Cerebellar cortex (tissue), 1 donor: Measurements from ENCODE around the gene ZSCAN30.
A peak's percentile ranks its signal among the peaks of the same experiment; 100 is the strongest.
"Not testable (repeated sequence)": the region's sequence is repeated elsewhere in the genome, so short reads cannot be mapped to it uniquely, and the experiment has no call there.

Source experiments
- DNase-seq: peaks from one replicate; pipeline ENCODE4 v3.0.0-alpha.2; 2015; ENCODE audit warnings: low spot score

The ZSCAN30 gene

GRCh38 chr18:35236571-35237363 is 53.3 kb downstream of the ZSCAN30 start:
- DNase-seq: no peak

- peak; percentile 87 for DNase-seq
Measured at GRCh38 chr18:35231052-35231451, 59.0 kb downstream of the ZSCAN30 start.

GRCh38 chr18:35227254-35227653 is 62.8 kb downstream of the ZSCAN30 start:
- DNase-seq: no peak

- DNase-seq: no peak
Measured at GRCh38 chr18:35223797-35224196, 66.2 kb downstream of the ZSCAN30 start.

- no peak for DNase-seq
Measured at GRCh38 chr18:35220424-35220823, 69.6 kb downstream of the ZSCAN30 start.

- DNase-seq: not testable (repeated sequence)
Measured at GRCh38 chr18:35219331-35219730, 70.7 kb downstream of the ZSCAN30 start.

GRCh38 chr18:35216611-35217010 is 73.4 kb downstream of the ZSCAN30 start:
- not testable (repeated sequence) for DNase-seq

- DNase-seq: no peak
Measured at GRCh38 chr18:35215026-35215425, 75.0 kb downstream of the ZSCAN30 start.

GRCh38 chr18:35205746-35206458 is 84.1 kb downstream of the ZSCAN30 start:
- not testable (repeated sequence) for DNase-seq

GRCh38 chr18:35205199-35205712 is 84.8 kb downstream of the ZSCAN30 start:
- DNase-seq: no peak

- no peak for DNase-seq
Measured at GRCh38 chr18:35203067-35203466, 87.0 kb downstream of the ZSCAN30 start.

GRCh38 chr18:35201256-35201931 is 88.6 kb downstream of the ZSCAN30 start:
- DNase-seq: no peak
